Retina (tissue), 1 donor: ENCODE measurements around the gene BRINP1.

Experiments used
- DNase-seq: peaks from one replicate; pipeline ENCODE4 v3.0.0-alpha.2; 2016

Gene BRINP1

GRCh38 chr9:119368681-119369581, at the start of gene BRINP1:
Gene BRINP1 (minus strand): TSS chr9:119369435. CDS start chr9:119313355, 56,080 bp downstream.
- peak; percentile 88 for DNase-seq

GRCh38 chr9:119418721-119419120, 49.5 kb upstream of the BRINP1 start:
- DNase-seq: no peak

- no peak for DNase-seq
Observed at GRCh38 chr9:119416793-119417192, 47.6 kb upstream of the BRINP1 start.

- no peak for DNase-seq
Observed at GRCh38 chr9:119412399-119412798, 43.2 kb upstream of the BRINP1 start.

- no peak for DNase-seq
Observed at GRCh38 chr9:119409552-119409951, 40.3 kb upstream of the BRINP1 start.

DNA sequence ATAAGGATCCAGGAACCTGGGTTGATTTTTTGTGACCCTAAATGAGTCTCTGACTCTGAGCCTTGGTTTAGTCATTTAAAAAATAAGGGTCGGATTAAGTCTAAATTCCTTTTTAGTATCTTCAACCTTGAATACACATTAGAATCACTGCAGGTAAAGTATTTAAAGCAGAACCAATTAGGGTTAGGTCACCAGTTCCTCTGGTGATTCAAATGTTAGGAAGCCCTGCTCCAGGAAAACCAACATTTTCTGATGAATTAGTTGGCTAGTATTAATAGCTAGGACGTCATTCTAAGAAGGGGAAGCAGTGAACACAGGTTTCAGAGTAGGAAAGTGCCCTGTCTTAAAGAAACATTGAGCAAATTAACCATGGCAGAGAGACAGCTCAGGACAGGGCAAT, 31.4 kb upstream of the BRINP1 start:
- DNase-seq: no peak

- DNase-seq: peak; percentile 9
Observed at GRCh38 chr9:119398350-119398749, 29.1 kb upstream of the BRINP1 start.

- no peak for DNase-seq
Observed at GRCh38 chr9:119391878-119392277, 22.6 kb upstream of the BRINP1 start.

- DNase-seq: peak; percentile 15
Observed at GRCh38 chr9:119375892-119376291, 6.7 kb upstream of the BRINP1 start.

GRCh38 chr9:119372951-119373350, 3.7 kb upstream of the BRINP1 start:
- no peak for DNase-seq

DNA sequence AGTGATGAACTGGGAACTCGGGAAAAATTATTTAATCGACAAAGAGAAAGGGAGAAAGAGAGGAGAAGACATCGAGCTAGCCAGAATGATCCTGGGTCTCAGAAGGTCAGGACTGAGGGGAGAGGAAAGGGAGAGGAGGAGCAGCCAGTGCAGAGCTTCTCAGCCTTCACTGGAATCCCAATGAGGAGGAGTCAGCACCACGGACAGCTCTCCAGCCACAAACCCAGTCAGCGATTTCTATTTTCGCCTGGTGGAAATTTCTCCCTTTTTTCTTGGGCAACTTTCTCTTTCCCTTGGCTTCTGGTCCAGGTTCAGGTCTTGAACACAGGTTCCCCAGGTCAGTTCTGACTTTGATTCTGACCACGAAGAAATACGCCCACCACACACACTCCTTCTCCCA, 1.6 kb upstream of the BRINP1 start:
- DNase-seq: peak; percentile 60

GRCh38 chr9:119369680-119370366, 588 bp upstream of the BRINP1 start:
- DNase-seq: peak; percentile 75

- DNase-seq: peak; percentile 57
Observed at GRCh38 chr9:119368179-119368578, 1.1 kb downstream of the BRINP1 start.

- DNase-seq: no peak
Observed at GRCh38 chr9:119367683-119368075, 1.6 kb downstream of the BRINP1 start.

DNA sequence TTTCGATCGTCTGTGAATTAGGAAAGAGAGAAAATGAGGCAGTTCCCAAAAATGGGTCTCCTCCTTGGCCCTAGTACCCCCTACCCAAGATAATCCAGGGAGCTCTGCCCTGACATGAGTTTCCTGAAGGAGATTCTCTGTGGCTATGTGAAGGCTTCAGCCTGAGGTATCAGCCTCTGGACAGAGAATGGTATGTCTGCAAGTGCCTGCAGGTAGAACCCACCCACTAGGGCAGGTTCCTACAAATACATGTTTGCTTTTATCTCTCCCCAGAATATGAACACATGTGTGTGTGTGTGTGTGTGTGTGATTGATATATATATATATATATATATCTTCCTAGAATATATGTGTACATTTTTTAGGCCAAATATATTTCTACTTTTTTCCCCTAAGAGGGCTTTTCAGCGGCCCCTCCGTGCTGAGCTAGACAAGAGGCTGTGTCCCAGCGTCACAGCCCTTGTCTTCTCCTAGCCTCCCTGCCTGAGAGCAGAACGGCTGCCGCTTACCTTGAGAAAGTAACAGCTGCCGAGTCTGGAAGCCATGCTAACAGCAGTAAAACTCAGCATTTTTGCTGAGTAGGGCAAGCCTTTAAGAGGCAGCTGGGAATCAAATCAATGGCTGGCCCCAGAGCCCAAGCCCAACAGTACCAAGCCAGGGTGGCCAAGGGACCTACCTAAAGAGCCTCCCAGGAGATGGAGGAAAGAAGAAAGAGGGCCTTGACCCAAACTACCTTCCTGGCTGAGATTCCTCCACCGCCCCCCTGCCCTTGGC, 2.1 kb downstream of the BRINP1 start:
- peak; percentile 55 for DNase-seq

- DNase-seq: peak; percentile 72
Observed at GRCh38 chr9:119365291-119366027, 3.8 kb downstream of the BRINP1 start.

DNA sequence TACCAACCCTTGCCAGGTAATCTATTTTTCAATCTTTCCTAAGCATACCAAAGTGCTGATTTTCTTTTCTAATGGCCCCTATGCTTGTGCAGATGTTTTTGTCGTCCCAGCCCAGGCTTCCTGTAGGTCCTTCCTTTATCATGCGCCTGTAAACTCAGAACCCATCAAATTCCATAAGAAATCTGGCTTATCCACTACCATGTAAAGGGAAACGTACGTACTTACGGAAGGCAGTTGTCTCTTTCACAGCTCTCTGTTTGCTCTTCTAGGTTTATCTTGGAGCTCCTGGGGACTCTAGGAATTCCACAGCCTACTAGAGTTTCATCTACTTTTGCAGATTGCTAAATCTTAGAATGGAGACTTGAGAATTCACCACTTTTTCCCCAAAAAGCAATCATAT, 9.0 kb downstream of the BRINP1 start:
- no peak for DNase-seq

DNA sequence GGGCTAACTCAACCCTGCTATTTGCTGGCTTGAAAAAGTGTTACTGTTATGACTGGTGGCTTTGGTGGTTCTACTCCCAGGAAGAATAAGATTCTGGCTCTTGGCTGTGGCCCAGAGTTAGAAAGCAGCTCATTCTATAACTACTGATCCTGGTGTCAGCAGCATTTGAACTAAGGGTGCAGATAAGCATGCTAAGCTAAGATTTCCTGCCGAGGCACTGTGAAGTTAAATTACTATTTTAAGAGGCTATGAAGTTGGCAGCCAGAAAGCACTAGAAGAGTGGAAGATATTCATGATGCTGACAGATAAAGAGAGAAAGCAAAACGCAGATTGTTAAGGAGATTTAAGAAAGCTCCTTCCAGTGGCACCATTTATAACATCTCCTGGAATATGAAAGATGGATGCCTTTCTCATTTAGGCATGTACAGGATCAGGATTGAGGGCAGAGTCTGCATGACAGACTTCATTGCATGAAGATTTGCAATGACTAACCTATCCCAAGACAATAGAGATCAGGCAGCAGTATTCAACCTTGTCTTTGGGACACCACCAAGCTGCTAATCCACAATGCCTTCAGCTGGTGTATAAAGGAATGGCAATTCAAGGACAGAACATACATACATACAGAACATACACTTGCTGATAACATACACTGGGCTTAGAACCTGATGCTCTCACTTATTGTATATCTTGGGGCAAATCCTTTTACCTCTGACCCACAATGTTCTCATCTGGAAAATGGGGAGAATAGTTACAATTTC, 11.7 kb downstream of the BRINP1 start:
- DNase-seq: no peak

DNA sequence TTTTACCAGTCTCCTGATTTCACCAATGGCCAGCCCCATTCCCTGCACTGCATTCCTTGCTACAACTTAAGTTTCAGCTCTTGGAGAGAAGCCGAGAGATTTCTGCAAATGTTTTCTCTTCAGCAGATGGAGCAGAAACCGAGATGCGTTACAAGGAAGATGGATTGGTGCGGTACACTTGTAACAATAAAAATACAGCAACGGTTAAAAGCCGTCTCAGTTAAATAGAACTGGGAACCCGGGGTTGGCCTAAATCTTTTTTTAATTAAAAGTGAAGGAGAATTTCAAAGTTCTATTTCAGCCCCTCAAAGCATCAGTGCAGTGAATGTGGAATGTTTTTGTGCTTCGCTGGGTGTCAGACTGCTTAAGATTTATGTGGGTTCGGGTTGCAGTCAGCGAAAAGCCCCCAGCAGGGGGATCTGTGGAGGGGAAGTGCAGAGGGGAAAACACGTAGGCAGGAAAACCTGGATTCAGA, 19.8 kb downstream of the BRINP1 start:
- peak; percentile 53 for DNase-seq

DNA sequence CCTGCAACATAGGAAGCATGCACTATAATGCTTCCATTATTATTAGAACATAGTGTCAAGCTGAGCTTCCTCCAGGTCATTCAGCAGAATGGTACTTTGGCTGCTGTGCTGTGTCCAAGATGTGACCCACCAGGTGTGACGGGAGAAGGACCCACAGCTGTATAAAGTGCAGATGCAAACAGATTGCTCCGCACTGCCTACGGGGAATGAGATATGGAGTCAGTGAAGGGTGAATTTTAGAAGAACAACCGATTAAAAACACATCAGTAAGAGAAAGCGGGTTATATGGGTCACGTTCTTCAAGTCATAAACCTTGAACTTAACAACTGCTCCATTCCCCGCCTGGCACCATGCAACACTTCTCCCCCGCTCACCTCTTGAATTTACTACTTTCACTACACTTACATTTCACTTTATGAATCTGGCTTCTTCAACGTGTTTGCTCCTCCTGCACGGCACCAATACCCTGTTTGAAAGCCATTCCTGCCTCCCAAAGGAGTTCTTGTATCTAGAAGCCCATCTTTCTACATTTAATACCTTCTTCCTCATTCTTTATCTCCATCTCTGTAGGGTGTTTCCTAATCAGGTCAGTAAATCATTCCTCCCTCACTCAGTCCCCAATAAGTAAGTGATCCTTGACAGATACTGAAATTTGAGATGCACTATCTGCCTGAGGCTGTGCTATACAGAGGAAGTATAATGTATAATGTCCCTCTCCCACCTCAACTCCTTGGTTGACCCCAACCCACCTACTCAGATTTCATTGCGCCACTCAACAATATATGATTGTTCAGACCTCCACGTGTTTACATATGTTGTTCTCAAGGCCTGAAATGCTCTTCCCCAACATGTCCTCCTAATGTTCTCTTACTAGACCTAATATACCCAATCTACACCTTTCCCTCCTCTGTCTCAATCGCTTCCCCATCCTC, 25.9 kb downstream of the BRINP1 start:
- DNase-seq: no peak

- no peak for DNase-seq
Observed at GRCh38 chr9:119339056-119339455, 30.2 kb downstream of the BRINP1 start.
